Renal cortical epithelial cell (primary cell): Measurements from ENCODE around the gene PREX1. TPM values are rescaled to one million over a fixed set of nuclear protein-coding genes. Genes with fewer than 3 reads are reported as not detected.

ENCODE experiments used
- DNase-seq: peaks from one replicate; pipeline ENCODE4 v3.0.0-alpha.2; 2011; ENCODE audit warnings: low read depth
- total RNA-seq: library from RNA; depleted of rRNA; stranded (reverse); fragments of >200 nt; gene quantifications from 2 replicates; pipeline ENCODE4 v1.2.3, GENCODE V29; 2014

Gene PREX1
- total RNA-seq, 1 donor from 2014 or later = 1.5 TPM

GRCh38 chr20:48606841-48607543 is 220.8 kb downstream of the PREX1 start:
- DNase-seq = no peak

GRCh38 chr20:48606172-48606840 is 221.5 kb downstream of the PREX1 start:
- no peak for DNase-seq

GRCh38 chr20:48605364-48606171 is 222.2 kb downstream of the PREX1 start:
- no peak for DNase-seq

GRCh38 chr20:48604936-48605335 is 222.9 kb downstream of the PREX1 start:
- no peak for DNase-seq

- no peak for DNase-seq
Observed at GRCh38 chr20:48604426-48604825, 223.4 kb downstream of the PREX1 start.

- DNase-seq = no peak
Observed at GRCh38 chr20:48603819-48604405, 223.9 kb downstream of the PREX1 start.

GRCh38 chr20:48603116-48603818 is 224.5 kb downstream of the PREX1 start:
- DNase-seq = no peak

GRCh38 chr20:48601798-48602197 is 226.0 kb downstream of the PREX1 start:
- DNase-seq = no peak

- no peak for DNase-seq
Observed at GRCh38 chr20:48600470-48600945, 227.3 kb downstream of the PREX1 start.

- DNase-seq = no peak
Observed at GRCh38 chr20:48599748-48600469, 227.9 kb downstream of the PREX1 start.

- no peak for DNase-seq
Observed at GRCh38 chr20:48599106-48599747, 228.6 kb downstream of the PREX1 start.

- DNase-seq = peak; percentile 5
Observed at GRCh38 chr20:48598303-48598941, 229.4 kb downstream of the PREX1 start.

GRCh38 chr20:48597521-48598302 is 230.1 kb downstream of the PREX1 start:
- DNase-seq = no peak

- DNase-seq = no peak
Observed at GRCh38 chr20:48596334-48596898, 231.4 kb downstream of the PREX1 start.

GRCh38 chr20:48595495-48596333 is 232.1 kb downstream of the PREX1 start:
- no peak for DNase-seq

- no peak for DNase-seq
Observed at GRCh38 chr20:48594533-48594932, 233.3 kb downstream of the PREX1 start.

GRCh38 chr20:48592107-48592940 is 235.5 kb downstream of the PREX1 start:
- no peak for DNase-seq
